T-helper 1 cell treated with Interleukin-12 subunit alpha and Interleukin-12 subunit beta and Interleukin-4 antibody, amounts not matched to agents 30 μg/mL and 1 μg/mL, for 36 hours (primary cell): ENCODE results near the gene ATXN2L.
"Not testable (repeated sequence)": the region's sequence is repeated elsewhere in the genome, so short reads cannot be mapped to it uniquely, and the experiment has no call there.

Experiments
- H3K27ac Mint-ChIP-seq: one replicate; pipeline ENCODE4 v1.8.0; 2021; ENCODE audit warnings: mild to moderate bottlenecking, mixed read lengths
- H3K27me3 Mint-ChIP-seq: one replicate; pipeline ENCODE4 v1.8.0; 2021; ENCODE audit warnings: low read depth, mixed read lengths
- H3K36me3 Mint-ChIP-seq: one replicate; pipeline ENCODE4 v1.8.0; 2021; ENCODE audit warnings: low read depth, mixed read lengths
- H3K4me1 Mint-ChIP-seq: one replicate; pipeline ENCODE4 v1.8.0; 2021; ENCODE audit warnings: low read depth, mixed read lengths
- H3K4me3 Mint-ChIP-seq: one replicate; pipeline ENCODE4 v1.8.0; 2021; ENCODE audit warnings: mild to moderate bottlenecking, moderate library complexity, mixed read lengths
- H3K9me3 Mint-ChIP-seq: one replicate; pipeline ENCODE4 v1.8.0; 2021; ENCODE audit warnings: mixed read lengths

ATXN2L gene

GRCh38 chr16:28873543-28874201 is 50.9 kb downstream of the ATXN2L start:
- Mint-ChIP-seq H3K27ac (no peak overlapping the region), H3K4me1 (peaks cover 4% of the 10 kb centered on the region), H3K36me3 (peaks cover 11% of the 10 kb centered on the region), H3K27me3 (no peaks in the 10 kb centered on the region), H3K4me3 (no peak overlapping the region), H3K9me3 (no peaks in the 10 kb centered on the region)

GRCh38 chr16:28874406-28874805 is 51.6 kb downstream of the ATXN2L start:
- Mint-ChIP-seq H3K27me3 (no peaks in the 10 kb centered on the region), H3K4me3 (no peak overlapping the region), H3K9me3 (no peaks in the 10 kb centered on the region), H3K4me1 (peaks cover 9% of the 10 kb centered on the region), H3K27ac (no peak overlapping the region), H3K36me3 (peaks cover 9% of the 10 kb centered on the region)

- no peak overlapping the region for H3K27ac Mint-ChIP-seq
- peaks cover 7% of the 10 kb centered on the region for H3K4me1 Mint-ChIP-seq
- H3K36me3 Mint-ChIP-seq, result peaks cover 2% of the 10 kb centered on the region
- H3K27me3 Mint-ChIP-seq, result no peaks in the 10 kb centered on the region
- no peak overlapping the region for H3K4me3 Mint-ChIP-seq
- no peaks in the 10 kb centered on the region for H3K9me3 Mint-ChIP-seq
These were observed 52.6 kb downstream of the ATXN2L start for GRCh38 chr16:28875134-28876018.

GRCh38 chr16:28876019-28876659 is 53.3 kb downstream of the ATXN2L start:
- Mint-ChIP-seq H3K27ac (no peak overlapping the region), H3K4me3 (no peak overlapping the region), H3K9me3 (no peaks in the 10 kb centered on the region), H3K4me1 (peaks cover 12% of the 10 kb centered on the region), H3K27me3 (peaks cover 3% of the 10 kb centered on the region), H3K36me3 (no peaks in the 10 kb centered on the region)

- H3K9me3 Mint-ChIP-seq, result no peaks in the 10 kb centered on the region
- no peak overlapping the region for H3K27ac Mint-ChIP-seq
- no peaks in the 10 kb centered on the region for H3K36me3 Mint-ChIP-seq
- H3K27me3 Mint-ChIP-seq, result peaks cover 6% of the 10 kb centered on the region
- H3K4me1 Mint-ChIP-seq, result peaks cover 14% of the 10 kb centered on the region
- H3K4me3 Mint-ChIP-seq, result no peak overlapping the region
These were observed 54.3 kb downstream of the ATXN2L start for GRCh38 chr16:28876973-28877654.

GRCh38 chr16:28877655-28878000 is 54.8 kb downstream of the ATXN2L start:
- Mint-ChIP-seq H3K4me1 (peaks cover 14% of the 10 kb centered on the region), H3K36me3 (no peaks in the 10 kb centered on the region), H3K27ac (peak overlapping the region; percentile 8), H3K27me3 (peaks cover 6% of the 10 kb centered on the region), H3K4me3 (no peak overlapping the region), H3K9me3 (no peaks in the 10 kb centered on the region)

GRCh38 chr16:28878083-28878926 is 55.5 kb downstream of the ATXN2L start, which contains the start of gene ATP2A1:
TSS of gene ATP2A1 (plus strand) at chr16:28878488. CDS start at chr16:28878672, 184 bp downstream.
- Mint-ChIP-seq H3K9me3 (no peaks in the 10 kb centered on the region), H3K4me1 (peaks cover 14% of the 10 kb centered on the region), H3K4me3 (peak within 1 kb of the TSS; percentile 89), H3K36me3 (no peaks in the 10 kb centered on the region), H3K27ac (peak within 1 kb of the TSS; percentile 8), H3K27me3 (peaks cover 6% of the 10 kb centered on the region)

GRCh38 chr16:28879261-28879840 is 56.6 kb downstream of the ATXN2L start:
- H3K27ac Mint-ChIP-seq, result peak overlapping the region; percentile 59
- peaks cover 14% of the 10 kb centered on the region for H3K4me1 Mint-ChIP-seq

GRCh38 chr16:28879841-28880588 is 57.2 kb downstream of the ATXN2L start:
- no peaks in the 10 kb centered on the region for H3K9me3 Mint-ChIP-seq
- peaks cover 6% of the 10 kb centered on the region for H3K27me3 Mint-ChIP-seq
- no peaks in the 10 kb centered on the region for H3K36me3 Mint-ChIP-seq
- peak overlapping the region; percentile 89 for H3K4me3 Mint-ChIP-seq
- H3K27ac Mint-ChIP-seq, result peak overlapping the region; percentile 71
- H3K4me1 Mint-ChIP-seq, result peaks cover 14% of the 10 kb centered on the region

More at GRCh38 chr16:28879261-28879840, 56.6 kb downstream of the ATXN2L start:
- no peaks in the 10 kb centered on the region for H3K9me3 Mint-ChIP-seq
- no peaks in the 10 kb centered on the region for H3K36me3 Mint-ChIP-seq
- peak overlapping the region; percentile 89 for H3K4me3 Mint-ChIP-seq
- H3K27me3 Mint-ChIP-seq, result peaks cover 6% of the 10 kb centered on the region

- Mint-ChIP-seq H3K36me3 (no peaks in the 10 kb centered on the region), H3K27ac (no peak overlapping the region), H3K27me3 (peaks cover 6% of the 10 kb centered on the region), H3K4me3 (peak overlapping the region; percentile 89), H3K4me1 (peaks cover 14% of the 10 kb centered on the region), H3K9me3 (no peaks in the 10 kb centered on the region)
These were observed 57.8 kb downstream of the ATXN2L start for GRCh38 chr16:28880589-28880915.

- Mint-ChIP-seq H3K9me3 (no peaks in the 10 kb centered on the region), H3K4me1 (peaks cover 14% of the 10 kb centered on the region), H3K4me3 (peak overlapping the region; percentile 89), H3K36me3 (no peaks in the 10 kb centered on the region), H3K27me3 (peaks cover 6% of the 10 kb centered on the region), H3K27ac (peak overlapping the region; percentile 81)
These were observed 58.2 kb downstream of the ATXN2L start for GRCh38 chr16:28880955-28881354.

- not testable (repeated sequence) for H3K9me3 Mint-ChIP-seq, H3K27ac Mint-ChIP-seq, H3K4me3 Mint-ChIP-seq, H3K36me3 Mint-ChIP-seq, H3K27me3 Mint-ChIP-seq
- peaks cover 14% of the 10 kb centered on the region for H3K4me1 Mint-ChIP-seq
These were observed 58.8 kb downstream of the ATXN2L start for GRCh38 chr16:28881565-28881964.
